AG04450 (cell line): ENCODE data around the gene ALKBH7. TPM values are rescaled to one million over a fixed set of nuclear protein-coding genes. Genes with fewer than 3 reads are reported as not detected.
A peak's percentile ranks its signal among the peaks of the same experiment; 100 is the strongest.
"Not testable (repeated sequence)": the region's sequence is repeated elsewhere in the genome, so short reads cannot be mapped to it uniquely, and the experiment has no call there.

Experiments
- CTCF ChIA-PET: fragments of 300-600, 350-600 bp; formaldehyde crosslinking; extraction: SDS; loops from one replicate; lab custom pipeline; 2022; ENCODE audit warnings: antibody characterized with exemption, inconsistent platforms; lab: Charles Lee
- POLR2A ChIA-PET: fragments of 350-600 bp; formaldehyde crosslinking; extraction: SDS; loops from one replicate; lab custom pipeline; 2021; ENCODE audit warnings: antibody characterized with exemption, inconsistent platforms; lab: Yijun Ruan, JAX
- DNase-seq: peaks from one replicate; pipeline ENCODE4 v3.0.0-alpha.2; 2011; ENCODE audit warnings: low read depth, low spot score
- H3K27ac ChIP-seq: one replicate; pipeline ENCODE4 v1.5.1; 2012; ENCODE audit warnings: low read depth, low read length, control low read depth
- H3K27me3 ChIP-seq: one replicate; pipeline ENCODE4 v1.6.0; 2012; ENCODE audit warnings: low read length; ENCODE audit not compliant: control insufficient read depth, insufficient read depth
- H3K4me3 ChIP-seq: 2 replicates; pipeline ENCODE4 v1.5.1; 2011; ENCODE audit warnings: mild to moderate bottlenecking, low read depth, low read length, control low read depth
- H3K9me3 ChIP-seq: 2 replicates; pipeline ENCODE4 v1.5.1; 2012; ENCODE audit warnings: low read length; ENCODE audit not compliant: control insufficient read depth, insufficient read depth
- CTCF ChIP-seq: IDR thresholded peaks from 2 replicates; pipeline ENCODE4 v1.5.1; 2011; ENCODE audit warnings: low read depth, low read length, control low read depth, inconsistent platforms
- polyA plus RNA-seq: library from polyadenylated mRNA; depleted of rRNA; stranded (reverse); fragments of >200 nt; gene quantifications from 2 replicates; pipeline ENCODE4 v1.2.3, GENCODE V29; 2011

ALKBH7 gene
- polyA plus RNA-seq, 1 experiment = 11.6 TPM

DNA sequence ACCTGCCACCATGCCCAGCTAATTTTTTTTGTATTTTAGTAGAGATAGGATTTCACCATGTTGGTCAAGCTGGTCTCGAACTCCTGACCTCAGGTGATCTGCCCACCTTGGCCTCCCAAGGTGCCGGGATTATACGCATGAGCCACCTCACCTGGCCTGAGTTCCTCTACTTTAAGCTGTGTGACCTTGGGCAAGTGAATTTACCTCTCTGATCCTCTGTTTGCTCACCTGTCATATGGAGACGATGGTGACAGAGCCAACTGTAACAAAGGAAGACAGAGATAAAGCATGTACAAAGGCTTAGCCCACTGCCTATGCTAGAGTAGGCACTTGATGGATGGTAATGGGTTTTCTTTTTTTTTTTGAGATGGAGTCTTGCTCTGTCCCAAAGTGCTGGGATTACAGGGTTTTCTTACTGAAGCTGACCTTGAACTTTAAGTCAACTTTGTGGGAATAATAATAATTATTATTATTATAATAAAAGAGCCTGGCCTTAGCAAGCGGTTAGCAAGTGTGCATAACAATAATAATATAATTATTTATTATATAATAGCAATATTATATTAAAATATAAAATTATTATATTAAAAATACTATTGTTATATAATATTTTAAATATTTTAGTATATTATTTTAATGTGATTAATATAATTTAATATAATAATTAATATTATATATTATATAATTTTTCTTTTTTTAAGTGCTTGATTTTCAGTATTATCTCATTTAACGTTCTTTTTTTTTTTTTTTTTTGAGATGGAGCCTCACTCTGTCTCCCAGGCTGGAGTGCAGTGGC is 37.9 kb upstream of the ALKBH7 start:
- Histone ChIP-seq H3K27me3 (no peaks in the 10 kb centered on the region), H3K4me3 (no peak overlapping the region), H3K27ac (no peak overlapping the region), H3K9me3 (no peaks in the 10 kb centered on the region)
- ChIA-PET CTCF (no interaction called here), POLR2A (interaction anchor here (0.6 kb wide), 1 partner anchor 114 kb away, joined by 3 read pairs; no protein-coding TSS in a partner anchor)
- TF ChIP-seq CTCF = no peak
- DNase-seq = no peak

- peak; percentile 22; the same call in 1 of the 2 replicates for TF ChIP-seq CTCF
- POLR2A ChIA-PET = no interaction called here
- H3K27ac ChIP-seq = no peak overlapping the region
- CTCF ChIA-PET = no interaction called here
- no peak overlapping the region for H3K4me3 ChIP-seq
- H3K9me3 ChIP-seq = peaks cover 3% of the 10 kb centered on the region; the same call in 1 of the 2 replicates
- H3K27me3 ChIP-seq = peaks cover 3% of the 10 kb centered on the region
- no peak for DNase-seq
Measured at GRCh38 chr19:6340493-6341201, 31.9 kb upstream of the ALKBH7 start.

DNA sequence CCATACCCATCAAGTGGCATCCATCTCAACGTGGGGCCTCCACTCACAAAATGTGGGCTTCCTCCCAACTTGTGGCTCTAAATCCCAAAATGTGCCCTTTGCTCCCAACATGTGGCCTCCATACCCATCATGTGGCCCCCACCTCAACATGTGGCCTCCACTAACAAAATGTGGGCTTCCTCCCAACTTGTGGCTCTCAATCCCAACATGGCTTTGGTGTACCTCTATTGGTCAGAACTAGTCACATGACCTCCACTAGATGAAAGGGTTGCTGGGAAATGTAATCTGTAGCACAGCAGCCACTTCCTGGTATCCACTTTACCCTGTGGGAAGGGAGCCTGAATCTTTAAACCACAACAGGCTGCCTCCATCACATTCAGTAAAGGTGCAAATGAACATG is 29.1 kb upstream of the ALKBH7 start:
- no peak for DNase-seq
- CTCF ChIA-PET = no interaction called here
- Histone ChIP-seq H3K27me3 (peaks cover 3% of the 10 kb centered on the region), H3K27ac (no peak overlapping the region), H3K4me3 (no peak overlapping the region), H3K9me3 (peaks cover 3% of the 10 kb centered on the region; the same call in 1 of the 2 replicates)
- no peak for TF ChIP-seq CTCF
- POLR2A ChIA-PET = no interaction called here

GRCh38 chr19:6349271-6349670 is 23.3 kb upstream of the ALKBH7 start:
- H3K27me3 ChIP-seq, H3K9me3 ChIP-seq, DNase-seq, POLR2A ChIA-PET, H3K4me3 ChIP-seq, H3K27ac ChIP-seq, CTCF ChIA-PET: not testable (repeated sequence)

DNA sequence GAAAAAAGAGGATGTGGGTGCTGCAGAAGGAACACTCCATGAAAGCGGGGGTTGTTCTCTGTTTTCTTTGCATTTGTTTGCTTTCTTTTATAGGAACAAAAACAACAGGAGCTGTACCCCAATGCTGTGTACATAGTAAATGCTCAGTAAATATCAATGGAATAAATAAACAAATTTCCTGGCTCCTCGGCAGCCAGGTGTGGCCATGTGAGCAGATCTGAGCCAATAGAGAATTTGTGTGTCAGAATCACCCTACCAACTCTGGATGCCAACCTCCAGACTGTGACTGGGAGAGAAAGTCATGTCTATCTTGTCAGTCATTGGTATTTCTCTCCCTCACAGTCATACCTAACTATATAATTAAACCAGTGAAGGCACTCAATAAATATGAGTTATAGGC is 21.9 kb upstream of the ALKBH7 start:
- CTCF ChIA-PET = no interaction called here
- no peak overlapping the region for H3K4me3 ChIP-seq

More for the DNA sequence above, 21.9 kb upstream of the ALKBH7 start:
- POLR2A ChIA-PET = no interaction called here
- no peaks in the 10 kb centered on the region for H3K9me3 ChIP-seq
- no peak for TF ChIP-seq CTCF
- no peak for DNase-seq
- H3K27ac ChIP-seq = no peak overlapping the region
- H3K27me3 ChIP-seq = no peaks in the 10 kb centered on the region
